ENCODE results near the gene PXMP4. TPM values are rescaled to one million over a fixed set of nuclear protein-coding genes. Genes with fewer than 3 reads are reported as not detected.

PXMP4 gene
- total and polyA plus RNA-seq, 2 of the 4 experiments (the other 2 are of a cell fraction) = 3.6 to 7.1 TPM

- no peak overlapping the region for H2AK5ac ChIP-seq (ENCODE audit: low read depth, low read length)
- no peaks in the 10 kb centered on the region for H3K27me3 ChIP-seq (ENCODE audit: control insufficient read depth, insufficient read depth, low read length)
- H4K5ac ChIP-seq (ENCODE audit: low read depth, low read length) = no peak overlapping the region
- H3K9ac ChIP-seq (ENCODE audit: low read depth, low read length) = no peak overlapping the region
- DNase-seq (no peak), ATAC-seq (ENCODE audit: low read depth) (no peak)
- H3K18ac ChIP-seq (ENCODE audit: low read depth, low read length) = no peak overlapping the region
- TF ChIP-seq RAD21 (IDR thresholded peaks at IDR 0.05; ENCODE audit: low read length) (no peak), POLR2A (IDR thresholded peaks at IDR 0.05; ENCODE audit: low read depth, low read length) (no peak), RCOR1 (IDR thresholded peaks at IDR 0.05; ENCODE audit: insufficient replicate concordance, low read length) (no peak), SMC3 (IDR thresholded peaks at IDR 0.05; ENCODE audit: low read depth, low read length) (no peak), CHD1 (IDR thresholded peaks at IDR 0.05; ENCODE audit: low read depth, low read length) (no peak), FOS (IDR thresholded peaks at IDR 0.05; ENCODE audit: low read depth, low read length) (no peak)
- H2BK120ac ChIP-seq (ENCODE audit: low read depth, low read length) = no peak overlapping the region
- H2AK9ac ChIP-seq (replicated peaks; ENCODE audit: low read depth, low read length, poor library complexity) = no peak overlapping the region
- no peaks in the 10 kb centered on the region for H3K9me3 ChIP-seq (ENCODE audit: control insufficient read depth, insufficient read depth, low read length)
- CTCF ChIA-PET = interaction anchor here (0.5 to 1.2 kb wide), 5 partner anchors 9 to 197 kb away, joined by 3 to 6 read pairs (median 3); partner anchors contain the start of gene C20orf144
- no peak overlapping the region for H4K91ac ChIP-seq (ENCODE audit: insufficient read depth, low read depth, low read length)
- H2BK20ac ChIP-seq (ENCODE audit: low read depth, low read length) = no peak overlapping the region
- in situ Hi-C loops (cut with MboI; ENCODE audit: low sequenced_read_pairs) = loop anchor here (5.0 kb wide), 1 partner anchor 202 kb away; no protein-coding TSS in a partner anchor
- intact Hi-C loops (cut with micrococcal nuclease) = loop anchor here (1.0 kb wide), 1 partner anchor 197 kb away; no protein-coding TSS in a partner anchor
- H3K9me1 ChIP-seq (ENCODE audit: insufficient read depth, low read length) = peaks cover 5% of the 10 kb centered on the region; the same call in 1 of the 2 replicates
- no peak overlapping the region for H2BK5ac ChIP-seq (ENCODE audit: low read depth, low read length, poor library complexity, severe bottlenecking)
- BruUV-seq (replicated peaks) = no TSS peak
- 0 out of 4 replicates have a peak overlapping the region, but pooled peaks of 1 of the 2 experiments have one; percentile 1 for H4K8ac ChIP-seq (ENCODE audit: low read depth in 2 of 2, low read length in 2 of 2)
- H2AFZ ChIP-seq (replicated peaks; ENCODE audit: low read length, poor library complexity) = no peak overlapping the region
- no peak overlapping the region for H3K4me3 ChIP-seq (ENCODE audit: insufficient read depth, low read depth, low read length)
- H3K4me2 ChIP-seq (ENCODE audit: low read depth, low read length) = no peak overlapping the region
- H3K56ac ChIP-seq (ENCODE audit: extremely low read depth, insufficient read depth, low read length) = no peak overlapping the region
- H3K79me1 ChIP-seq (ENCODE audit: low read depth in 1 of 2, low read length in 2 of 2) = no peaks in the 10 kb centered on the region
- no peaks in the 10 kb centered on the region for H4K20me1 ChIP-seq (ENCODE audit: insufficient read depth, low read length)
- dilution Hi-C loops (cut with HindIII; ENCODE audit: low sequenced_read_pairs, unreplicated experiment) = no loop called here
- H3K27ac ChIP-seq (ENCODE audit: insufficient read depth, low read length) = no peak overlapping the region
- no peak overlapping the region for H3K4ac ChIP-seq (ENCODE audit: low read depth, low read length)
- H3K23ac ChIP-seq (ENCODE audit: low read depth, low read length) = no peak overlapping the region
- peaks cover 3% of the 10 kb centered on the region; the same call in 1 of the 2 replicates for H3K4me1 ChIP-seq (ENCODE audit: control insufficient read depth, insufficient read depth, low read length)
- H3K14ac ChIP-seq (replicated peaks; ENCODE audit: low read depth, low read length) = no peak overlapping the region
- WGBS, 2 experiments (ENCODE audit: extremely low coverage in 2 of 2, insufficient read length in 1 of 2) = 86% methylated on average over 5 of the region's 11 CpGs; no CpG with 5 or more reads in 1 of the 2 experiments
- H3K36me3 ChIP-seq (ENCODE audit: control insufficient read depth, insufficient read depth, low read length) = peaks cover 16% of the 10 kb centered on the region; the same call in 1 of the 2 replicates
- H2BK15ac ChIP-seq (ENCODE audit: low read depth, low read length) = no peak overlapping the region
- POLR2A ChIA-PET (ENCODE audit: unreplicated experiment) = no interaction called here
These were observed 66.1 kb downstream of the PXMP4 start for GRCh38 chr20:33653900-33654596.
